Peyer's patch (tissue), 4 donors: ENCODE data around the gene NMT2. TPM values are rescaled to one million over a fixed set of nuclear protein-coding genes. Genes with fewer than 3 reads are reported as not detected.

Experiments used
- DNase-seq, 3 donors: peaks; one replicate each; pipeline ENCODE4 v3.0.0-alpha.2; 2017 to 2019
- H3K27ac ChIP-seq, 4 donors: fragments of 200-600 bp; sonication (generic); one replicate each; pipeline ENCODE4 v1.5.1; 2016 to 2019
- H3K27me3 ChIP-seq, 2 donors: fragments of 200-600 bp; sonication (generic); one replicate each; pipeline ENCODE4 v1.5.1; 2019
- H3K36me3 ChIP-seq, 3 donors: fragments of 200-600 bp; sonication (generic); one replicate each; pipeline ENCODE4 v1.5.1; 2016 to 2019
- H3K4me1 ChIP-seq, 4 donors: fragments of 200-600 bp; sonication (generic); one replicate each; pipeline ENCODE4 v1.5.1; 2016 to 2019
- H3K4me3 ChIP-seq, 4 donors: fragments of 200-600 bp; sonication (generic); 1 replicate in 3 of 4; 2 replicates in 1 of 4; pipeline ENCODE4 v1.5.1; 2016 to 2019; ENCODE audit warnings: mild to moderate bottlenecking in 1 of 4
- H3K9me3 ChIP-seq, 4 donors: fragments of 200-600 bp; sonication (generic); one replicate each; pipeline ENCODE4 v1.5.1; 2016 to 2019; ENCODE audit warnings: mild to moderate bottlenecking in 1 of 4
- CTCF ChIP-seq, 6 experiments: fragments of 450-650 bp in 4 of 6; fragments of 200-600 bp in 2 of 6; sonication (generic) in 1 of 6; IDR thresholded peaks; one replicate each; pipeline ENCODE4 v1.5.1; 2017 to 2019; ENCODE audit warnings: antibody characterized with exemption in 6 of 6, mild to moderate bottlenecking in 3 of 6, moderate library complexity in 1 of 6
- POLR2A ChIP-seq, 2 donors: fragments of 450-650 bp; IDR thresholded peaks; one replicate each; pipeline ENCODE4 v1.5.1; 2017; ENCODE audit warnings: antibody characterized with exemption in 2 of 2, mild to moderate bottlenecking in 2 of 2, moderate library complexity in 2 of 2
- total RNA-seq, 4 donors: library from RNA; depleted of rRNA; stranded (reverse); fragments of >200 nt; gene quantifications; one replicate each; pipeline ENCODE4 v1.1.0, GENCODE V29; 2016

NMT2 gene
- total RNA-seq, 4 donors from 2014 or later = 13.2 to 27.9 (median 20.8) TPM

- H3K4me1 ChIP-seq = no peaks in the 10 kb centered on the region
Observed at GRCh38 chr10:15146366-15146765, 22.1 kb downstream of the NMT2 start.

GRCh38 chr10:15144788-15145187 lies 23.7 kb downstream of the NMT2 start:
- no peaks in the 10 kb centered on the region for H3K4me1 ChIP-seq
- TF ChIP-seq POLR2A (IDR thresholded peaks at IDR 0.05) = no peak
- TF ChIP-seq CTCF (IDR thresholded peaks at IDR 0.05) = no peak
- H3K27ac ChIP-seq = no peak overlapping the region
- H3K36me3 ChIP-seq = peaks cover 0 to 7% (median 0%) of the 10 kb centered on the region in 3 donors
- H3K9me3 ChIP-seq = no peaks in the 10 kb centered on the region
- H3K27me3 ChIP-seq = no peaks in the 10 kb centered on the region
- DNase-seq = no peak
- H3K4me3 ChIP-seq = no peak overlapping the region

More at GRCh38 chr10:15146366-15146765, 22.1 kb downstream of the NMT2 start:
- no peak for TF ChIP-seq POLR2A (IDR thresholded peaks at IDR 0.05)
- TF ChIP-seq CTCF (IDR thresholded peaks at IDR 0.05) = no peak
- no peak for DNase-seq
- Histone ChIP-seq H3K27ac (no peak overlapping the region), H3K36me3 (no peaks in the 10 kb centered on the region), H3K4me3 (no peak overlapping the region), H3K27me3 (no peaks in the 10 kb centered on the region), H3K9me3 (no peaks in the 10 kb centered on the region)

- peak in 2 of 3 donors; percentile 51 to 62 for DNase-seq
- TF ChIP-seq CTCF (IDR thresholded peaks at IDR 0.05) (no peak), POLR2A (IDR thresholded peaks at IDR 0.05) (no peak)
Observed at GRCh38 chr10:15141136-15142054, 27.1 kb downstream of the NMT2 start.

GRCh38 chr10:15140698-15141097 lies 27.8 kb downstream of the NMT2 start:
- no peak for TF ChIP-seq CTCF (IDR thresholded peaks at IDR 0.05)
- TF ChIP-seq POLR2A (IDR thresholded peaks at IDR 0.05) = no peak
- no peaks in the 10 kb centered on the region for H3K4me1 ChIP-seq
- peaks cover 0 to 7% (median 0%) of the 10 kb centered on the region in 3 donors for H3K36me3 ChIP-seq
- no peak overlapping the region for H3K27ac ChIP-seq
- DNase-seq = no peak
- no peaks in the 10 kb centered on the region for H3K9me3 ChIP-seq
- H3K27me3 ChIP-seq = no peaks in the 10 kb centered on the region
- no peak overlapping the region for H3K4me3 ChIP-seq

More at GRCh38 chr10:15141136-15142054, 27.1 kb downstream of the NMT2 start:
- H3K4me3 ChIP-seq = no peak overlapping the region
- peaks cover 0 to 7% (median 0%) of the 10 kb centered on the region in 3 donors for H3K36me3 ChIP-seq
- no peak overlapping the region for H3K27ac ChIP-seq
- no peaks in the 10 kb centered on the region for H3K27me3 ChIP-seq
- no peaks in the 10 kb centered on the region for H3K4me1 ChIP-seq
- no peaks in the 10 kb centered on the region for H3K9me3 ChIP-seq

GRCh38 chr10:15137636-15138035 lies 30.9 kb downstream of the NMT2 start:
- no peak overlapping the region for H3K27ac ChIP-seq
- DNase-seq = no peak
- TF ChIP-seq CTCF (IDR thresholded peaks at IDR 0.05) (no peak), POLR2A (IDR thresholded peaks at IDR 0.05) (no peak)
- no peak overlapping the region for H3K4me3 ChIP-seq
- H3K9me3 ChIP-seq = no peaks in the 10 kb centered on the region
- H3K4me1 ChIP-seq = no peaks in the 10 kb centered on the region
- no peaks in the 10 kb centered on the region for H3K27me3 ChIP-seq
- peaks cover 0 to 30% (median 0%) of the 10 kb centered on the region in 3 donors for H3K36me3 ChIP-seq
